Measurements from ENCODE around the gene PDE2A. TPM values are rescaled to one million over a fixed set of nuclear protein-coding genes. Genes with fewer than 3 reads are reported as not detected.
A peak's percentile ranks its signal among the peaks of the same experiment; 100 is the strongest.

The PDE2A gene
- total RNA-seq, 1 experiment from 2014 or later = 1.9 TPM

DNA sequence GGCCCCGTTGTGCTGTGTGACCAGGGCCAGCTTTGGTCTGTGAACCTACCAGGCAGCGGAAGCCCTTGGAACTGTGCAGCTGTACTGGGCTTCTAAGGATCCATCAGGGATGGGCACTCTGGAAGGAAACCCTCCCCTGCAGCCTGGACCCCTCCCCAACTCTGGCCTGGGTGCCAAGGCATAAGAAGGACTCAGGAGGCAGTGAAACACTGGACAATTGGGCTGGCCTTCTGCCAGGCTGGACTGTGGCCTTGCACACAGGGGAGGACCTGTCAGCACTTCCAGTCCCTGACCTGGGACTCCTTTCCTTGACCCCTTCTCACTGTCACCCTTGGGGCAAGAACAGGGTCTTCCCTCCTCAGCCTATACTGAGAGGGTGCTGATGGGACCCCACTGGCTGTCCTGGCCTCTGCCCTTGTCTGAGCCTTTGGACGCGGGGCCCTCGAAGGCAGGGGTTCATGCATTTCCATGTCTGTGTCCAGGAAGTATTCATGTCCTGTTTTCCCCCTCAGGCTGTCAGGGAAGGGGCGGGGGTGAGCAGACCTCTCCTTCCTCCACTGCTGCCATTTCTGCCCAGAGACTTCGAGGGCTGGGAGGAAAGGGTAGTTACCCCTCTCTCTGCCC is 39.6 kb downstream of the PDE2A start:
- no peaks in the 10 kb centered on the region for H3K36me3 ChIP-seq (replicated peaks; ENCODE audit: control insufficient read depth, insufficient read depth, low read length)
- H3K27me3 ChIP-seq (ENCODE audit: control insufficient read depth, insufficient read depth, low read length) = peaks cover 8% of the 10 kb centered on the region
- H3K4me3 ChIP-seq (ENCODE audit: insufficient read depth, low read depth, low read length) = no peak overlapping the region
- DNase-seq = no peak

DNA sequence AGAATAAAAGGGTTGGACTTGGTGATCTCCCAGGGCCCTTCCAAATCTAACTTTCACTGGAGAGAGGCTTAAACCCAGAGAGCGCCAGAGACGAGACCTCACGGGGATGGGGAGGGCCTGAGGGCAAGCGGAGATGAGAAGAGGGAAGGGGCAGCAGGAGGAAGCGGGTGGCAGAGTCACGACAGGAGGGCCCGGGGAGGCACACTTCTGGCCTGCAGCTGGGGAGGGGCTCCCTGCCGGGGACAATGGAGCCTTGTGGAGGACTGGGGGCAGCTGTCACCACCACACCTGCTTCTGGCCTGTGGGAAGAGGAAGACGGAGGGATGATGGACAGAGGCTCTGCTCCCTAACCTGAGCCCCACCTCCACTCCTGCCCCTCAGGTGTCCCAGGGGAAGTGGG is 40.2 kb downstream of the PDE2A start:
- H3K27me3 ChIP-seq (ENCODE audit: control insufficient read depth, insufficient read depth, low read length) = peaks cover 3% of the 10 kb centered on the region; the same call in 1 of the 2 replicates
- no peak for DNase-seq
- H3K36me3 ChIP-seq (replicated peaks; ENCODE audit: control insufficient read depth, insufficient read depth, low read length) = no peaks in the 10 kb centered on the region
- no peak overlapping the region for H3K4me3 ChIP-seq (ENCODE audit: insufficient read depth, low read depth, low read length)

DNA sequence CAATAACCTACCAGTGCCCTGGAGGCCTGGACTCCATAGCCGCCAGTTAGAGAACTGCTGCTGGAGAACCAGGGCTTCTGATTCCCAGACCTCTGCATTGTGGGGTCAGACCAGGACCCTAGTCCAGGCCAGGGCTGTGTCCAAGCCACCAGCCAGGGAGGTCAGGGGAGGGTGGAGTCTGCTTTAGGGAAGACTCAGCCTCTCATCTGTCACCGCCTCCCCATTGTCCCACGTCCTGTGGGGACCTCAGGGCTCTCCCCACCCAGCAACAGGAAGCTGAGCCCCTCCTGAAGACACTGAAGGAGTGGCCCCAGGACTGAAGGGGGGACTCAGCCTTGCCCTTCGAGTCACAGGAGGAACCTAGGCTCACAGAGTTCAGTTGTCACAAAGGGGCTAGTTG is 41.2 kb downstream of the PDE2A start:
- Histone ChIP-seq H3K36me3 (replicated peaks; ENCODE audit: control insufficient read depth, insufficient read depth, low read length) (no peaks in the 10 kb centered on the region), H3K4me3 (ENCODE audit: insufficient read depth, low read depth, low read length) (no peak overlapping the region), H3K27me3 (ENCODE audit: control insufficient read depth, insufficient read depth, low read length) (no peaks in the 10 kb centered on the region; the same call in 1 of the 2 replicates)
- DNase-seq = no peak

DNA sequence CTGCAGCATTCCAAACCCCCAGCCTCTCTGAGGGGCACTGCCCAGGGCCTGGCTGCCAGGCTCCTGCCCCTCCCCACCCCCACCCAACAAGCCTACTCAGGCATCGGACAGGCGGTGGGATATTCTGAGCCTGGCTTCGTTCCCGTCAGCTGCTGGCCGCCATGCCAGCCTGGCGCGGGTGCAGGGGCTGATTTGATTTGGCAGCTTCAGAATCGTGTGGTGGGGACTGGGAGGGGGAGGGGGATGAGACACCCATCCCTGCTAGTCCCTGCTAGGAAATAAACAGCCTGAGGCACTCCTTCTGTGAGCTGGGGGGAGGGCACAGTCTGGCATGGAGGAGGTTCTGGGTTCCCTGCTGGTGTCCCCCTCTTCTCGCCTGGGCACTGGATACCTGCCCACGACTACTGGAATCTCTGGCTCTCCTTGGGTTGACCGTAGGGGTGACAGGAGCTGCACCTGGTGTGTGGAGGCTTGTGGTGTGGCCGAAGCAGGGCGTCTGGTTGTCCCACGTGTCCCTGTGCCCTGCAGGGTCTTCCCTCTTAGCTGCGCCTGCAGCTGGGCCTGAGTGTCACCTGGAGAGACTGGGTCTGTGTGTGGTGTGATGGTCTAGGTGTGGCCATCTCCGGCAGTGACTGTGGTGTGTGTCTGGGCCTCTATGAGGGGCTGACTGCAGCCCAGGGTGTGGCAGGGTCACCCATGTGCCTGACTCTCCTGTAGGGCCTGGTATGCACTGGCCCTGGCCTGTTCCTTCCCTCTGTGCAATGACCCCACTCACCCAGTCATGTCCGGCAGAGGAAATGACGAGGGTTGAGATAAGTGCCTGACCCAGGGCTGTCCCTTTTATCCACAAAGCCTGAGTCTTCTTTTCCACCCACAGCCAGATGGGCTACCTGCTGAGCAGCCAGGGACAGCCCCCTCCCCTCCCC is 42.2 kb downstream of the PDE2A start:
- H3K4me3 ChIP-seq (ENCODE audit: insufficient read depth, low read depth, low read length) = no peak overlapping the region
- H3K36me3 ChIP-seq (replicated peaks; ENCODE audit: control insufficient read depth, insufficient read depth, low read length) = no peaks in the 10 kb centered on the region
- peak; percentile 61 for DNase-seq
- H3K27me3 ChIP-seq (ENCODE audit: control insufficient read depth, insufficient read depth, low read length) = no peaks in the 10 kb centered on the region

DNA sequence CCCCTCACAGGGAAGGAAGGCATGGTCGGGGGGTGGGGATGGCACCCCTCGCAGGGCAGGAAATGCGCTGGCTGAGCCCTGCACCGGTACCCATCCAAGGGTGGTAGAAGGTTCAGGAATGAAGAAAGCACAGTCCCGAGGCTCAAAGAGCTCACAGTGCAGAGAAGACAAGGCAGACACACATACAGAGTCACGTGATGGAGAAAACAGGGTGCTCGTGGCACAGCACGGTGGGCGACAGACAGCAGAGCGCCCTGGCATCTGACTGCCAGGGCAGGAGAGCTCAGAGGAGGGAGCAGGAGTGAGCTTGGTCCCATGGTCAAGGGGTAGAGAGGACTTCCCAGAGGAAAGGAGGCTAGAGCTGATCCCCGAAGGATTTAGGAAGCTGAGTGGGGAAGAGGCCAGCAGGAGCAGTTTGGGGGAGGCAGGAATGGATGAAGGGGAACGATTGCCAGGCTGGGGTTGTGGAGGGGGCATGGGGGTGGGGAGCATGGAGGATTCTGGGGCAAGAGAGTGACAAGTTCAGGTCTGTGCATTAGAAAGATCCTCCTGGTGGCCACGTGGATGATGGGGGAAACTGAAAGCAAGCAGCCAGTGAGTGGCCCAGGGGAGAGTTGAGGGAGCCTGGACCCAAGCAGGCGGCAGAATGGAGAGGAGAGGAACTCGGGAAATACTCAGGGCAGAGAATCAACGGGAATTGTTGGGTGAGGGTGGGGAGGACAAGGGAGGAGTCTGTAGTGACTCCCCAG is 43.9 kb downstream of the PDE2A start:
- no peak for DNase-seq
- H3K4me3 ChIP-seq (ENCODE audit: insufficient read depth, low read depth, low read length) = no peak overlapping the region

DNA sequence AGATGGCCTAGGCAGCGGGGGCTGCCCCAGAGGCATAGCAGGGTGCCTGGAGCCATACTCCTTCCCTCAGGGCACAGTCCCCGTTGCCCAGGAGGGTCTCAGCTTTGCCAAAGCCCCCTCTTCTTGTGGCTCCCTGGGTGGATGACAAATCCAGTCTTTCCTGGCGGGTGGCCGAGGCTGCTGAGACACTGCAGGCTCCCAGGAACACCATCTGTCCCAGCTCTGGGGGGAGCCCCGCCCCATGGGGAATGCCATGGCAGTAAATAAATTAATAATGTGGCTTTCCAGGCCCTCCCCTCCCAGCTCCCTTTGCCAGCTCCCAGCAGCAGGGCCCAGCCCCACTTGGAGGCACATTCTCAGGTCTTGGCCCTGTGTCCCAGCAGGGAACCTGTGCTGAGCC is 45.0 kb downstream of the PDE2A start:
- Histone ChIP-seq H3K27me3 (ENCODE audit: control insufficient read depth, insufficient read depth, low read length) (no peaks in the 10 kb centered on the region), H3K4me3 (ENCODE audit: insufficient read depth, low read depth, low read length) (no peak overlapping the region), H3K36me3 (replicated peaks; ENCODE audit: control insufficient read depth, insufficient read depth, low read length) (no peaks in the 10 kb centered on the region)
- no peak for DNase-seq

More for the DNA sequence above, 43.9 kb downstream of the PDE2A start:
- no peaks in the 10 kb centered on the region for H3K36me3 ChIP-seq (replicated peaks; ENCODE audit: control insufficient read depth, insufficient read depth, low read length)
- H3K27me3 ChIP-seq (ENCODE audit: control insufficient read depth, insufficient read depth, low read length) = no peaks in the 10 kb centered on the region

DNA sequence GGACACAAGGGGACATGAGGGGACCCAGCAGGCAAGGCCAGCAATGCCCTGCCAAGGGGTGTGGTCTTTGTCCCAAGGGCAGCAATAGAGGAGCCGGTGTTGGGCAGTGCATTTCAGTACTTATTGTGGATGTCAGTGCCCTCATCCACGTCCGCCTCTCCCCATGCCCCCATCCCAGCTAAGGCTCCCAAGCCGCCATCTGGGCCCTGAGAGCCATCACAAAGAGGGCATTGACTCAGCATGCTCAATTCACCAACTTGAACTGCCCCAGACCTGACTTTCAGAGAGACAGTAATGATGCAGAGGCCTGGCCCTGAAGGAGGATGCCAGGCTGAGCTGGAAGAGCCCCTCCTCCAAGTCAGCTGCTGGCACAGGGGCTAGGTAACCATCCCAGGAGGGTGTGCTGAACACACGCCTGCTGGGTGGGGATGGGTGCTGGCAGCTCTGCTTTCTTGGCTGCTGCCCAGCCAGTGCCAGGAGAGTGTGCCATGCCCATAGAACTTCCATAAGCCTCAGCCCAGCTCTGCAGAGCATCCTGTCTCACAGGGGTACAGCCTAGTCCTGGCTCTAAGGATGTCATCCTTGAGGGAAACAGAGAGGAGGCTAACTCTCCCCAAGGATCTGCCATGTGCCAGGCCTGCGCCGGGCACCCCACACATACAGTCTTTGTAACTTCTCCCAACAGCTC is 46.5 kb downstream of the PDE2A start:
- Histone ChIP-seq H3K36me3 (replicated peaks; ENCODE audit: control insufficient read depth, insufficient read depth, low read length) (no peaks in the 10 kb centered on the region), H3K27me3 (ENCODE audit: control insufficient read depth, insufficient read depth, low read length) (peaks cover 2% of the 10 kb centered on the region; the same call in 1 of the 2 replicates), H3K4me3 (ENCODE audit: insufficient read depth, low read depth, low read length) (no peak overlapping the region)
- DNase-seq = no peak

DNA sequence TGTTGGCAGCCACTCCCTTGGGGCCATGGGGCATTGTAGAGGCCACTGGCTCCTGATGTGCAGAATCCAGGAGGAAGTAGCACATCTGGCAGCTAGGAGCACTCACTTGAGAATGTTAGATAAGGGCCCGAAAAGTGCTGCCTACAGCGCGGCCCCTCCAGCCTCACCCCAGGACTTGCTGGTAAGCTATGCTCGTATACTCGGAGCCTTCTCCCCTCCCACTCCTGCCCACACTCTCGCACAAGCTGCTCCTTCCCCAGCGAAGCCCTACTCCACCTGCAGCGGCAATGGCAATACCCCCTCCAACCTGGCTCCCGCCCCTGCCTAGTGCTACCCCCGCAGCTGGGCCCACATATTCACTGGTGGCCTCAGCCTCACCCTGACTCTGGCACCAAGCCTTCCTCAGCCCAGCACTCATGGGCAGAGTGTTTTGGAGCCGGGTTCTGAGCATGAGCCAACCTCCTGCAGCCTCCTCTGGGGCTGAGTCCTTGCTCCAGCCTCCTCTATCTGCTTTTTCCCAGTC is 47.7 kb downstream of the PDE2A start:
- no peak for DNase-seq
- H3K36me3 ChIP-seq (replicated peaks; ENCODE audit: control insufficient read depth, insufficient read depth, low read length) = no peaks in the 10 kb centered on the region
- H3K4me3 ChIP-seq (ENCODE audit: insufficient read depth, low read depth, low read length) = no peak overlapping the region
- peaks cover 2% of the 10 kb centered on the region; the same call in 1 of the 2 replicates for H3K27me3 ChIP-seq (ENCODE audit: control insufficient read depth, insufficient read depth, low read length)

DNA sequence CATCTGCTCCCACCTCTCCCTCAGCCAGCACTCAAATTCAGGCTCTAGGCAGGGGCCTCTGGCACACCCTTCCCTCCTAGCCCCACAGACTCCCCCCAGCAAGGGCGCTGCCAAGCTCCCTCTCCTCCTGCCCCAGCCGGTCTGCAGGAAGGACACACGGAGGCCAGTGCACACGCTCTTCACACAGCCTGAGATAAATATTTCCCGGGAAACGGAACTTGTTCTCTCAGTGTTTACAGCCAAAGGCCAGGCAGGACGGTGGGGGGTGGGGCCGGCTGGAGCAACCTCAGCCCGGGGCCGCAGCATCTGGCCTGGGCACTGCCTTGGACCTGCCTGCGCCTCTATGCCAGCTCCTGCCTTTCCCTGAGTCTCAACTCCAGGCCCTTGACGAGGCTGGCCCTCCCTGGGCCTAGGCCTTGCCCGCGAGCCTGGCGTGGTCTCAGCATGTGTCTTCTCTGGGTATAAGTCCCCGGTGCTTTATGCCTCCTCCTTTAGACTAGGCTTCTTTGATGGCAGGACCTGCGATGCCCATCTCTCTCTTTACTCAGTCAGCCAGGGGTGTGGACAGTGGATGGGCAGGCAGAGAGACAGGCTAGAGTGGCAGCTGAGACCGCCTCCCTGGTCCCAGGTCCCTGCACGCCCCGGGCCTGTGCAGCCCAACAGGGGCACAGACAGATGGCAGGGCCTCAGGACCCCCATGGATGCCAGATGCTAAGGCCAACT is 48.4 kb downstream of the PDE2A start:
- DNase-seq = peak; percentile 85

DNA sequence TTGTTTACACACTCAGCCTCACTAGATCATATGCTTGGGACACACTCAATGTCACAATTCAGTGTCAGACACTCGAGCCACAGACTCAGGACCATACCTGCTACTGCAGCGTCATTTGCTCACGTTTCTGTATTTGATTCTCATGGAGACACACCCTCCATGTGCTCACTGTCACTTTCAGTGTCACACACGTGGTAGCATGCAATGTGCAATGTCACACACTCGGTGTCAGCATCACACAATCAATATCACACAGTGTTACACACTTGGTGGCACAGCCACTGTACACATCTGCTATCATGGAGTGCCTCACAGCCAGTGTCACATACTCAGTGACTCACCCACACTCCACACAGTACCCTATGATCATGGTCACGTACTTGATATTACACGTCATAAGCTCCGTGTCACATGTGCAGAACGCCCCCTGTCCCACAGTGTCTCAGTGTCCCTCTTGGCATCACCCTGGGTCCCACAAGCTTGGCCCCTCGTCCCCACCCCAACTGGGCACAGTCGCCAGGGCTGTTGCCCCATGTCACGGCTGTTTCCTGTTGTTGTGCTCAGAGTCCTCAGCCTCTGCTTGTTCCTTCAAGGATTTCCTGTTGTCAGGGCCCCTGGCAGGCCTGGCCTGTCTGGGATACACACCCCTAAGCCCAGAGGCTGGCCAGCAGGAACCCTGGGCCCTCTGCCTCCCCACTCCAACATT is 49.6 kb downstream of the PDE2A start:
- no peak for DNase-seq
- Histone ChIP-seq H3K4me3 (ENCODE audit: insufficient read depth, low read depth, low read length) (no peak overlapping the region), H3K36me3 (replicated peaks; ENCODE audit: control insufficient read depth, insufficient read depth, low read length) (no peaks in the 10 kb centered on the region), H3K27me3 (ENCODE audit: control insufficient read depth, insufficient read depth, low read length) (peaks cover 2% of the 10 kb centered on the region; the same call in 1 of the 2 replicates)

More for the DNA sequence above, 48.4 kb downstream of the PDE2A start:
- Histone ChIP-seq H3K27me3 (ENCODE audit: control insufficient read depth, insufficient read depth, low read length) (peaks cover 2% of the 10 kb centered on the region; the same call in 1 of the 2 replicates), H3K4me3 (ENCODE audit: insufficient read depth, low read depth, low read length) (no peak overlapping the region), H3K36me3 (replicated peaks; ENCODE audit: control insufficient read depth, insufficient read depth, low read length) (no peaks in the 10 kb centered on the region)

DNA sequence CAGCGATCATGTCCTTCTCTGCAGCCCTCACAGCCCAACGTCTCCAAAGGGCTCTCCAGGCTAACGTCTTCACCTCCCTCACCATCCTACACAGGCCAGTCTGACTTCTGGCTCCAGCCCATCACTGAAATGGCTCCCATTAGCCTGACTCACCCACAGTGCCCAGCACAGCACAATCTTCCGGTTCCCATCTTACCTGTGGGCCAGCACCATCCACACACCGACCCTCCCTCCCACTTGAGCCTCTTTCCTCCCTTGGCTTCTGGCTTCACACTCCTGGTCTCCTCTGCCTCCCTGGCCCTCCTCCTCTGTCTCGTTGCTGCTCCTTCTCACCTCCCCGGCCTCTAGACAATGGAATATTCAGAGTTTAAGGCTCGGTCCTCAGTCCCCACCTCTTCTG is 51.2 kb downstream of the PDE2A start:
- DNase-seq = no peak
- Histone ChIP-seq H3K27me3 (ENCODE audit: control insufficient read depth, insufficient read depth, low read length) (peaks cover 2% of the 10 kb centered on the region; the same call in 1 of the 2 replicates), H3K4me3 (ENCODE audit: insufficient read depth, low read depth, low read length) (no peak overlapping the region), H3K36me3 (replicated peaks; ENCODE audit: control insufficient read depth, insufficient read depth, low read length) (no peaks in the 10 kb centered on the region)

DNA sequence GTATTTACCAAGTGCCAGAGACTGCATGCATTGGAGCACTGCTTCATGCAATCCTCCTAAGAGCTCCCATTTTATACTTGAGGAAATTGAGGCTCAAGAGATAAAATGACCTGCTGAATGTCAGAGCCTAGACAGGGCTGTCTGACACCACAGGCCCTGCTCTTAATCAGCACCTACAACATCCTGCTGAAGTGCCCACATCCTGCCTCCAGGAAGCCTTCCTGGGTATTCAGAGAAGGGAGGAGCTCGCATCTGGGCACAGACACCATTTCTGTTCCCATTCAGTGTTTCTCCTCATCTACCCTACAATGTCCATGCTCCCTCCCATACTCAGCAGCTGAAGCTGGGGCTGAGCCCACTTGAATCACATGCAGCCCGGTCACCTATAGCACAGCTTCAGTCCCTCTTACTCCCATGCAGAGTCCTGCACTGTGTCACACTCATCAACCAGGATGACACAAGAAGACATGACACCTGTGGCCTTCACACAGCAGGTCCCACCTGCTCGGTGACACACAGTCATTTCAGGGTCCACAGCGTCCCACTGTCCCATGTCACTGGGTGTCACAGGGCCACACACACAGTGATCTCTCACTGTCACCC is 53.1 kb downstream of the PDE2A start:
- no peak for DNase-seq
- Histone ChIP-seq H3K27me3 (ENCODE audit: control insufficient read depth, insufficient read depth, low read length) (peaks cover 2% of the 10 kb centered on the region; the same call in 1 of the 2 replicates), H3K36me3 (replicated peaks; ENCODE audit: control insufficient read depth, insufficient read depth, low read length) (no peaks in the 10 kb centered on the region), H3K4me3 (ENCODE audit: insufficient read depth, low read depth, low read length) (no peak overlapping the region)

DNA sequence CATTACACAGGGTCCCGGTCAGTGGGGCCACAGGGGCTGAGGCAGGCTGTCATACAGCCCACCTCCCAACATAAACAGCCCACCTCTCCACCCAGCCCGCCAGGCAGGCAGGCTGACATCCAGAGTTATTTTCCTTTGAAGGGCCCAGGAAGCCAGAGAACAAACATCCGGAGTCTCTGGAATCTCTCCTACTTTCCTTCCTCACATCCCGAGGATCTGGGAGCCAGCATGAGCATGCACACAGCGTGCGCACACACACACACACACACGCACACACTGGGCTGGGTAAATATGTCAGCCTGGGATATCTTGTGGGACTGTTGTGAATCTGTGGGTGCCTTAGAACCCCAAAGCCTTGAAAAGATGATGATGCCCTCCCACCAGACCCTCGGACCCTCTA is 55.4 kb downstream of the PDE2A start:
- Histone ChIP-seq H3K36me3 (replicated peaks; ENCODE audit: control insufficient read depth, insufficient read depth, low read length) (no peaks in the 10 kb centered on the region), H3K27me3 (ENCODE audit: control insufficient read depth, insufficient read depth, low read length) (peaks cover 2% of the 10 kb centered on the region), H3K4me3 (ENCODE audit: insufficient read depth, low read depth, low read length) (no peak overlapping the region)
- DNase-seq = no peak

Measured in H7 (cell line).